ENCODE measurements around the gene KRTAP5-9.
"Not testable (repeated sequence)": the region's sequence is repeated elsewhere in the genome, so short reads cannot be mapped to it uniquely, and the experiment has no call there.

KRTAP5-9 gene

DNA sequence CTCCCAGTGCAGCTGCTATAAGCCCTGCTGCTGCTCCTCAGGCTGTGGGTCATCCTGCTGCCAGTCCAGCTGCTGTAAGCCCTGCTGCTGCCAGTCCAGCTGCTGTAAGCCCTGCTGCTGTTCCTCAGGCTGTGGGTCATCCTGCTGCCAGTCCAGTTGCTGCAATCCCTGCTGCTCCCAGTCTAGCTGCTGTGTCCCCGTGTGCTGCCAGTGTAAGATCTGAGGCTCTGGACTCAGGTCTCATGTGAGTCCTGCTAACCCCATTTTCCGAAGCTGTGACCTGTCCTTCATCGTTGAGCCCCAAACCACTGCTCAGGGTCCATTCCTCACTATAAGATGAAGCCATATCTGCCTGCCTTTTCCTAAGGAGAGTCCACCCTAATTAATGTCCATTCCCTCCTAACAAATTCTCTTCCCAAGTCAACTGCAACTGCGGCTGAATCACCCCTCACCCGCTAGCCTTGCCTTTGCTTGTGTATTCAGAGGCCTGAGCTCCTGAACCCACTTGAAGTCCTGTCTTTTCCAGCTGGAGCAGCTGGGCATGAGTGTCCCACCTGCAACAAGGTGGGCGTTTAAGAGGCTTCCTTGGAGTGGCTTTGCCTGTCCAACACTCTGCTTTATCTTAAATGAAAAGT, 20.5 kb upstream of the KRTAP5-9 start:
- no peaks in the 10 kb centered on the region for H3K36me3 ChIP-seq (ENCODE audit: control insufficient read depth, low read length)

DNA sequence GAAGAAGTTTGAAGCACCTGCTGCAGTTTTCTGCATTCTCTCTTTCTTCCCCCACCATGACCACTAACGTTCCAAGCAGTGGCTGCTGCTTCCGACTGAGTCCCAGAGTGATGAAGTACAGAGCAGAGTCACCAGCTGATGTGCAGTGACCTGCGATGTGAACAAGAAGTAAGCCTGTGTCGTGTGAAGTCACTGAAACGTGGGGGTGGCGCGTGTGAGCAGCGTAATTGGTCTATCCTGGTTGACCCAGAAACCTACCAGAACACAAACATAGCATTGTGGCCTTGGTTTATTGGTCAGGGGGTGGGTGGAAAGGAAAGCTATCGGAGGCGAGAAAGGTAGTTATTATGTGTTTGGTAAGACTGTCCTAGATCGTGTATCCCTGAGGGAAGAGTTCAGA, 17.6 kb upstream of the KRTAP5-9 start:
- no peak for TF ChIP-seq EZH2phosphoT487 (IDR thresholded peaks at IDR 0.05; ENCODE audit: borderline replicate concordance, low read length)
- TF ChIP-seq, protein P1, sequence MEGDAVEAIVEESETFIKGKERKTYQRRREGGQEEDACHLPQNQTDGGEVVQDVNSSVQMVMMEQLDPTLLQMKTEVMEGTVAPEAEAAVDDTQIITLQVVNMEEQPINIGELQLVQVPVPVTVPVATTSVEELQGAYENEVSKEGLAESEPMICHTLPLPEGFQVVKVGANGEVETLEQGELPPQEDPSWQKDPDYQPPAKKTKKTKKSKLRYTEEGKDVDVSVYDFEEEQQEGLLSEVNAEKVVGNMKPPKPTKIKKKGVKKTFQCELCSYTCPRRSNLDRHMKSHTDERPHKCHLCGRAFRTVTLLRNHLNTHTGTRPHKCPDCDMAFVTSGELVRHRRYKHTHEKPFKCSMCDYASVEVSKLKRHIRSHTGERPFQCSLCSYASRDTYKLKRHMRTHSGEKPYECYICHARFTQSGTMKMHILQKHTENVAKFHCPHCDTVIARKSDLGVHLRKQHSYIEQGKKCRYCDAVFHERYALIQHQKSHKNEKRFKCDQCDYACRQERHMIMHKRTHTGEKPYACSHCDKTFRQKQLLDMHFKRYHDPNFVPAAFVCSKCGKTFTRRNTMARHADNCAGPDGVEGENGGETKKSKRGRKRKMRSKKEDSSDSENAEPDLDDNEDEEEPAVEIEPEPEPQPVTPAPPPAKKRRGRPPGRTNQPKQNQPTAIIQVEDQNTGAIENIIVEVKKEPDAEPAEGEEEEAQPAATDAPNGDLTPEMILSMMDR (IDR thresholded peaks at IDR 0.05; ENCODE audit: low read depth, low read length, poor library complexity, severe bottlenecking), result no peak
- no peak overlapping the region for H3K4me3 ChIP-seq (ENCODE audit: low read length)
- no peaks in the 10 kb centered on the region for H3K4me1 ChIP-seq (ENCODE audit: control insufficient read depth, low read length)
- H4K20me1 ChIP-seq (ENCODE audit: control insufficient read depth, insufficient read depth, low read depth, low read length), result no peaks in the 10 kb centered on the region
- no peaks in the 10 kb centered on the region for H3K27me3 ChIP-seq (ENCODE audit: control insufficient read depth, low read length)
- H3K79me2 ChIP-seq (ENCODE audit: control insufficient read depth, low read length), result no peaks in the 10 kb centered on the region
- H3K9me3 ChIP-seq (ENCODE audit: control insufficient read depth, insufficient read depth, low read length), result no peaks in the 10 kb centered on the region
- no peak overlapping the region for H3K27ac ChIP-seq (ENCODE audit: low read depth, low read length)
- no peaks in the 10 kb centered on the region for H3F3A ChIP-seq (ENCODE audit: control insufficient read depth, insufficient read depth)
- H3K9me2 ChIP-seq (replicated peaks; ENCODE audit: control insufficient read depth, low read length), result no peaks in the 10 kb centered on the region
- no peak overlapping the region for H3K4me2 ChIP-seq (ENCODE audit: low read length)
- H3K36me3 ChIP-seq (ENCODE audit: control insufficient read depth, low read length), result no peaks in the 10 kb centered on the region

More for the DNA sequence above, 20.5 kb upstream of the KRTAP5-9 start:
- Histone ChIP-seq H3K9me2 (replicated peaks; ENCODE audit: control insufficient read depth, low read length) (no peaks in the 10 kb centered on the region), H3K79me2 (ENCODE audit: control insufficient read depth, low read length) (no peaks in the 10 kb centered on the region), H4K20me1 (ENCODE audit: control insufficient read depth, insufficient read depth, low read depth, low read length) (no peaks in the 10 kb centered on the region), H3F3A (ENCODE audit: control insufficient read depth, insufficient read depth) (no peaks in the 10 kb centered on the region), H3K4me2 (ENCODE audit: low read length) (no peak overlapping the region), H3K27ac (ENCODE audit: low read depth, low read length) (no peak overlapping the region), H3K27me3 (ENCODE audit: control insufficient read depth, low read length) (no peaks in the 10 kb centered on the region), H3K4me3 (ENCODE audit: low read length) (no peak overlapping the region), H3K9me3 (ENCODE audit: control insufficient read depth, insufficient read depth, low read length) (no peaks in the 10 kb centered on the region), H3K4me1 (ENCODE audit: control insufficient read depth, low read length) (no peaks in the 10 kb centered on the region)
- TF ChIP-seq, protein P1 (IDR thresholded peaks at IDR 0.05; ENCODE audit: low read depth, low read length, poor library complexity, severe bottlenecking), result no peak
- no peak for TF ChIP-seq EZH2phosphoT487 (IDR thresholded peaks at IDR 0.05; ENCODE audit: borderline replicate concordance, low read length)

DNA sequence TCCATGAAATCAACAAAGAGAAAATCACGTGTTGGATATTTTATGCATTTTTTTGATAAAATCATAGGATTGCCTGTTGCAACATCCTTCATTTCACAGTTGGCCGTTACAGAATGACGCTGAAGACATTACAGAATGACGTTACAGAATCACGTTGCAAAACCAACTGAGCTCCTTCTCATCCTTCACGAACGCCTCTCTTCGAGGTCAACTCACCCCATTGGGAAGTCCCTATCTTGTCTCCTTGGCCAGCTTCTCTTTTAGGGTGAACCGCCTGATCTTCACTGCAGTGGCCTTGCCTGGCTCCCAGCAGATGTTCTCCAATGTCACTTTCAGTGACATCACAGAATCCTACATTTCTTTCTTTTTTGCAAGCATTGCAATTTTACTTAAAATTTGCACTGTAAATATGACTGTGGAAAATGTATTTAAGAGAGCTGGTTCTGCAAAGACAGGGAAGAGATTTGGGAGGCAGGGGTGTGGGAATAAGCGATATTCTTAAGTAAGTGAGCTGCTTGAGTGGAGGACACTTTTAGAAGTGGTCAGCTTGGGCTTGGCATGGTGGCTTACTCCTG, 16.1 kb upstream of the KRTAP5-9 start:
- H3K27ac ChIP-seq (ENCODE audit: low read depth, low read length), result no peak overlapping the region
- no peaks in the 10 kb centered on the region for H3K27me3 ChIP-seq (ENCODE audit: control insufficient read depth, low read length)
- no peaks in the 10 kb centered on the region for H3F3A ChIP-seq (ENCODE audit: control insufficient read depth, insufficient read depth)
- H3K9me3 ChIP-seq (ENCODE audit: control insufficient read depth, insufficient read depth, low read length), result no peaks in the 10 kb centered on the region
- H3K4me2 ChIP-seq (ENCODE audit: low read length), result no peak overlapping the region
- H3K36me3 ChIP-seq (ENCODE audit: control insufficient read depth, low read length), result no peaks in the 10 kb centered on the region
- H3K4me3 ChIP-seq (ENCODE audit: low read length), result no peak overlapping the region
- H3K9me2 ChIP-seq (replicated peaks; ENCODE audit: control insufficient read depth, low read length), result no peaks in the 10 kb centered on the region
- no peak for TF ChIP-seq EZH2phosphoT487 (IDR thresholded peaks at IDR 0.05; ENCODE audit: borderline replicate concordance, low read length)
- TF ChIP-seq, protein P1 (IDR thresholded peaks at IDR 0.05; ENCODE audit: low read depth, low read length, poor library complexity, severe bottlenecking), result no peak
- H4K20me1 ChIP-seq (ENCODE audit: control insufficient read depth, insufficient read depth, low read depth, low read length), result no peaks in the 10 kb centered on the region
- H3K79me2 ChIP-seq (ENCODE audit: control insufficient read depth, low read length), result no peaks in the 10 kb centered on the region
- no peaks in the 10 kb centered on the region for H3K4me1 ChIP-seq (ENCODE audit: control insufficient read depth, low read length)

DNA sequence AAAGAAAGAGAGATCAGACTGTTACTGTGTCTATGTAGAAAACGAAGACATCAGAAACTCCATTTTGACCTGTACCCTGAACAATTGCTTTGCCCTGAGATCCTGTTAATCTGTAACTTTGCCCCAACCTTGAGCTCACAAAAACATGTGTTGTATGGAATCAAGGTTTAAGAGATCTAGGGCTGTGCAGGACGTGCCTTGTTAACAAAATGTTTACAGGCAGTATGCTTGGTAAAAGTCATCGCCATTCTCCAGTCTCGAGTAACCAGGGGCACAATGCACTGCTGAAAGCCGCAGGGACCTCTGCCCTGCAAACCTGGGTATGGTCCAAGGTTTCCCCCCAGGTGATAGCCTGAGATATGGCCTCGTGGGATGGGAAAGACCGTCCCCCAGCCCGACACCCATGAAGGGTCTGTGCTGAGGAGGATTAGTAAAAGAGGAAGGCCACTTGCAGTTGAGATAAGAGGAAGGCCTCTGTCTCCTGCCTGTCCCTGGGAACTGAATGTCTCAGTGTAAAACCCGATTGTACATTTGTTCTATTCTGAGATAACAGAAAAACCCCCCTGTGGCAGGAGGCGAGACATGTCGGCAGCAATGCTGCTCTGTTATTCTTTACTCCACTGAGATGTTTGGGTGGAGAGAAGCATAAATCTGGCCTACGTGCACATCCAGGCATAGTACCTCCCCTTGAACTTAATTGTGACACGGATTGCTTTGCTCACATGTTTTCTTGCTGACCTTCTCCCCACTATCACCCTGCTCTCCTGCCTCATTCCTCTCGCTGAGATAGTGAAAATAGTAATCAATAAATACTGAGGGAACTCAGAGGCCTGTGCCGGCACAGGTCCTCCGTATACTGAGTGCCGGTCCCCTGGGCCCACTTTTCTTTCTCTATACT, 13.3 kb upstream of the KRTAP5-9 start:
- H4K20me1 ChIP-seq (ENCODE audit: control insufficient read depth, insufficient read depth, low read depth, low read length); H3K9me3 ChIP-seq (ENCODE audit: control insufficient read depth, insufficient read depth, low read length); H3F3A ChIP-seq (ENCODE audit: control insufficient read depth, insufficient read depth); H3K27me3 ChIP-seq (ENCODE audit: control insufficient read depth, low read length); H3K36me3 ChIP-seq (ENCODE audit: control insufficient read depth, low read length); H3K4me1 ChIP-seq (ENCODE audit: control insufficient read depth, low read length); H3K4me3 ChIP-seq (ENCODE audit: low read length); H3K27ac ChIP-seq (ENCODE audit: low read depth, low read length); H3K9me2 ChIP-seq (replicated peaks; ENCODE audit: control insufficient read depth, low read length); H3K79me2 ChIP-seq (ENCODE audit: control insufficient read depth, low read length); H3K4me2 ChIP-seq (ENCODE audit: low read length): not testable (repeated sequence)
